ENCODE results near the gene TMEM69.

GRCh38 chr1:45739137-45739536 lies 51.2 kb downstream of the TMEM69 start:
- no peak for TF ChIP-seq CTCF (IDR thresholded peaks at IDR 0.05; ENCODE audit: poor library complexity)
- no peak for TF ChIP-seq EZH2 (IDR thresholded peaks at IDR 0.05; ENCODE audit: borderline replicate concordance)

Measured in hepatocyte (in vitro differentiated cells).